ENCODE data around the gene RAB11FIP2.

RAB11FIP2 gene

DNA sequence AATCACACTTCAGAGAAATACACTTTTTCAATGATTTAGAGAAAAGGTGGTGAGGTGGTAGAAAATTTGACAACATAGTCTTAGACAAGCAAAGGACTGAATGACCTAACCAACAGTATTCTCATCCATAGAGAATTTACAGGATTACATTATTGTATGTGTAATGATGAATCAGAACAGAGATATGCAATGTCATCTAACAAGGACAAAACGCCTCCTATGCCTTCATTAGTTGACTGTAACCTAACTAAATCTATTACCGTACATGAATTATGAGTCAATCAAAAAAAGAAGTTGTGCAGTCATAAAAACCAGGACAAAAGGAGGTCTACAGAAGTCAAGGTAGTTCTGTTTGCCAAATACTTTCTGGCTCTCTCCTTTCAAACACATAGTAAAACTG is 66.5 kb downstream of the RAB11FIP2 start:
- no peak for DNase-seq

DNA sequence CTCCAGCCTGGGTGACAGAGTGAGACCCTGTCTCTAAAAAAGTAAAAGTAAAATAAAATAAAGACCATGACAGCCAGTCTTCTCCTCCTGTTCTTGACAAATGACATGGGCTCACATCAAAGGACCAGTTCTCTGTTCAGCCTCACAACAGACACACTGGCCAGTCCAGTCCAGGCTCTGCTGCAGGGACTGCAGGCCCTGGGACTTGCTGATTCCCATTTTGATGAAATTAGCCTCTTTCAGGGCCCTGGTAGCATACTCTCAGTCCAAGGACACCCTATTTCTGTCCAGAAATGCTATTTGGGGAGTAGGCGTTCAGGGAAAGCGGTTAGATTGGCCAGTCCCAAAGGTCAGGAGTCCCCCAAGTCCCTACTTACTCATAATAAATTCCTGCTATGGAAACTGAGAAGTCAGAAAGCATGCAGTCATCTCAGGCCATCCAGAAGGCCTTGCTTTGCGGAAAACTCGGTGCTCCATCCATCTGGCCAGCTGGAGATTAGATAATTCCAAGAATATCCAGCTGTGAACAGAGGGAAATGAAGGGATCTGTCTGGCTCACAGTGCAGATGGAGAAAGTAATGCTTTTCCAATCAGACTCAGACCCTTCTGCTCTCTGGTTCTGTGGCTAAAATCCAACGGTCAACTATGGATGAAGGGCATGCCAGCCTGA is 74.4 kb downstream of the RAB11FIP2 start:
- no peak for DNase-seq

DNA sequence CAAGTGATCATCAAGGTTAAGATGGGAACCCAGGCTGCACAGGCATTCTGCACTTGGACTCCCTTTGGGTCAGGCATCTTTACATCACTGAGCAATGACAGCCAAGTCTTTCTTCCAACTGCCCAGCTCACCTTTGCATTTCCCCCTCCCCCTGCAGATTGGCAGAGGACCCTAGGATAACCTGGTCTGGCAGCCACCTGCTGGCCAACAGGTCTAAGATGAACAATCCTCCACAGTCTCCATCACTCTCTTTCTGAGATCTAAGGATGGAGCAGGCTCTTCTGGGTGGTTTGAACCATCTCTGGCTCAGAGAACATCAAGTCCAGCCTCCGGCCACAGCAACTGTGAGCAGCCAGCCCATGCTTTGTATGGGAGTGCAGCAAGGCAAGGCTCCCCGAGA is 75.8 kb downstream of the RAB11FIP2 start:
- DNase-seq, result no peak

DNA sequence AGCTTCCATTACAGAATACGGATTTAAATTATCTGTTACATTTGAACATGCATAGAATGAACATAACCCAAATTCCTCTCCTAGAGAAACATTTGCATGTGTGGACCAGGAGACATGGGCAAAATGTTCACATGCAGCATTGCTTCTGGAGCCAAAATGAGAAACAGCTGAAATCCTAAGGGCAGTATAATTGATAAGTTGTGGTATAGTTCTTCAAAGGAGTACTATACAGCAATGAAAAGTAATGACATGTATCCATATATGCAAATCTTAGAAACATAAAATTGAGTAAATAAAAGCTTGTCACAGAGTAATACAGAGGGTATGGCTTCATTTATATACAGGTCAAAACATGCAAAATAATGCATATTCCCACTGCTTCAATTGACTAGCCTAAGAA is 77.1 kb downstream of the RAB11FIP2 start:
- no peak for DNase-seq

DNA sequence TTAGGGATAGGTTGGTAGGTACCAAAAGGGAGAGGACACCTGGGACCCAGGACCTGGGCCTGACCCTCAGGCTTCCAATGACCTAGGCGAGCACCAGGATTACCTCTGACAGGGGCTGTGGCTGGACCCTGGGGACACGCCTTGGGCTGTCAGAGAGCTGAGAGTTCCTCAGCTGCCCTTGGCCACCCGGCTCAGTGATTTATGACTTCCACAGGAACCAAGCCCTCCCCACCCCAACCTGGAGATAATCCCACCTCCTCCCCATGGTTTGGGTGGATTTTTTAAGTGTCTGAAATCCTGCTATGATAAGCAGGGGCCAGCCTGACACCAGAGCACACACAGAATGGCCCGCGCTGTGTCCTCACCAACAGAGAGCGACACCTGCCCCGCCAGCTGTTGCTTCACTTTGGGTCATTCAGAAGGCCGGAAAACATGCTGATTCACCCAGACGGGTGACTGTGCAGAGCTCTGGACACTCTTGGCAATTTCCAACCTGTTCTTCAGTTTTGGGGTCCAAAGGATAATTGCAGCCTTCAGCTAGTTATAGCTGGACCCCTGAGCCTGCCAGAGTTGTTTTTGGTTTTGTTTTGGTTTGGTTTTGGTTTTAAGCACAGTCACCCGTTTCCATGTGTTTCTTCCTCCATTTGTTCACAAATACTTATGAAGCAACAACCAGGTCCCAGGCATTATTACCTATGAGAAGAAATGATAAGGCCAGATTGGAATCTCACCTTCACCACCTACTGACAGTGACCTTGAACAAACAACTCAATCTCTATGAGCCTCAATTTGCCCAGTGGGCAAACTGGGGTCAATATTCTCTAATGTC is 78.2 kb downstream of the RAB11FIP2 start:
- DNase-seq, result no peak

DNA sequence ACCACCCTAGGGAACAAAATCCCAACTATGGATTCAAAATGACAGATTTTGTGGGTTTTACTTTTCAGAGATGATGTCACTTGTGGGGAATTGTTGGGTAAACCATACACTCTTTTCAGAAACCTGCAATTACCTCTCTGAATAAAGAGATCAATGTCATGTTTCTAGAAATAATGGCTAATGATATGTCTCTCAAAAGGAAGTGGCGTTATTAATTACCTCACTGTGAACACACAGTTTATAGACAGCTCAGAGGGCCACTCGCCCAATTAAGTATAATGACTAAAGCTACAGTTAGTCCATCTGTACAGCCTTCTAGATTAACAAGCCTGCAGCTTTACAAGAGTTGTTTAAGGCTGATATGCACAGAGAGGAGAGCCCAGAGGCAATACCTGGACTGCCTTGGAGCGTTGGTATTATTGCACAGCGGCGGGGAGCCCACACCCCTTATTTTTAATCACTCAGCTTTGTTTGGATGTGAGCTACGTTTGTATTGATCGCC is 79.5 kb downstream of the RAB11FIP2 start:
- no peak for DNase-seq

DNA sequence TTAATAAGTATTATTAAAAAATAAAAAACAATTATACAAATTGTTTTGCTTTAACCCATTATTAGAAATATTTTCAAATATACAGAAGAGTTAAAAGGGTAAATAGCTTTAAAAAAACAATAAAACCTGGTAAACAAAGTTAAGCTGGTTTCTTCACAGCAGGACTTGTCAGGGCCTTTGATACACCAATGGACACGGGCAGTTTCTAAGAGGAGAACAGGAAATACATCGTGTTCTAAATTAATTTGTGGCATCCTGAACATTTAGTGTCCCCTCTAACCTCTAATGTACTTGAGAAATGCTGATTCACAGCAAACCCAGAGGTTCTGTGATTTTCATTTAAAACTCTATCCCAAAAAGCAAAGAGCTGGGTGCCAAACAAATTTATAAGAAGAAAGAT is 80.8 kb downstream of the RAB11FIP2 start:
- DNase-seq, result no peak

DNA sequence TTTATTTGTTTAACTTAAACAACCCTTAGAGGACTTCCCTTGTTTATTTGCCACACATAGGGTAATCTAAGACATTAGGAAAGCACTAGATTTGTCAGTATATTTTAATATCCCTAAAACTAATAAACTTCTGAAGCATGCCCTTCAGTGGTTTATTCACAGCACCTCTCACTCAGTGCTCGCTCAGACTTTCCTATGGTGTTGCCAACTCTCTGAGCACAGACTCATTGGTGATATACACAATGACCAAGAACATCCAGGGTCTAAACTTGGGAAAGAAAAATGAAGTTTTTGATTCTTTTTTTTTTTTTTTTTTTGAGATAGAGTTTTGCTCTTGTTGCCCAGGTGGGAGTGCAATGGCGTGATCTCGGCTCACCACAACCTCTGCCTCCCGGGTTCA is 82.2 kb downstream of the RAB11FIP2 start:
- no peak for DNase-seq

DNA sequence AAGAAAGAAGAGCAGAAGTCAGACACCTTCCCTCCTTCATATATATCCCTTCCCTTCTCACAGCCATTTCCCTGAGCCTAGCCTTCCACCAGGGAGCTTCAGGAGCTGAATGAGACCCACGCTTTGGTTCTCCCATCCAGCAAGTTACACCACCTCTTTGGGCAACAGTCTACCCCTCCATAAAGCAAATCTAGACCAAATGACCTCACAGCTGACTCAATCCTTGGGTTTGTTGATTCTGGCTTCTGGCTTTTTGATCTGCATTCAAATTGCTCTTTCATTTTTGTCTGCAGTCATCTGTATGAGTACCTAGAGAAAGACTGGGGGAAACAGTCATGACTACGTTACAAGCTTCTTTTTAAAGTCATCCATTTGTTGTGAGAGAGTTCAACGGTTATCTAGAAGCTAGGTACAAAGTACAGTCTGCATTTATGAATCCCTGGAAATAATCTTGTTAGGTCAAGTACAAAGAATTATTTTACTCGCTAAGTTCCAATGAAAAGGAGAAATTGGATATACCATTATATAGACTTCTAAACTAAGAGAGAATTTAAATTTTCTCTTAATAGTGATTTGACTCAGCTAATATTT is 86.3 kb downstream of the RAB11FIP2 start:
- DNase-seq, result no peak

DNA sequence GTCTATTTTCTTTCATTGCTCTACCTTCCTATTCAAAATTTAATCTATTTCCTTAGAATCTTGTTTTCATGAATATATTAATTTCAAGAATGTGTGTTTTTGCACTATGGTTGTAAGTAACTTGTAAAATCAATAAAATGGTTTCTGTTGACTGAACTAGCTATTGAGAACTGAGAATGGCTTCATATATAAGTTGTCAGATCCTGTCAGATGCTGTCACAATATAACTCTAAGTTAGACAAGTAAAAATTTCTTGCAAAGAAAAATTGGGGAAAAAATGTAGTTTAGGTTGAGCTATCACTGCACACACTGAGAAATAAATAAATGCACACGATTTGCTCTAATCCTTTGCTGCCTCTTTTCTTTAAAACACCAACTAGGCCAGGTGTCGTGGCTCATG is 89.8 kb downstream of the RAB11FIP2 start:
- DNase-seq, result no peak

DNA sequence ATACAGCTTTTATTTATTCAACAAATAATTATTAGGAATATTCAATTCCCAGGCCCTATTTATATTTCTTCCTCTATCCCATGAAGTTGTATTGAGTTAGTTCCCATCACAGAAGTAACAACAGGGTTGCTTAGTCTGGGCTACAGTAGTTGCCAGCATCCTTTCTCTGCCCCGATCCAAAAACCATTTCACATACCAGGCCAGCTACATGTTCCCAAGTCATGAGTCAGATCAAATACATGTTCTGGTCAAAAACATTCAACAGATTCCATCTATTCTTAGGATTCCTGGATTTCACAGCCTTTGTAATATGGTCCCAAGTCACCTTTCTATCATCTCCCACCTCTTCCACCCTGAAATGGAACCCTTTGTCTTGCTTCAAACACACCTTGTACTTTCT is 91.6 kb downstream of the RAB11FIP2 start:
- DNase-seq, result no peak
